NCI-H2196 (cell line): ENCODE data around the gene GNAT2.

Experiments
- DNase-seq: peaks from one replicate; lab custom pipeline; 2025; ENCODE audit not compliant: unreplicated experiment; lab: John Stamatoyannopoulos, UW

The GNAT2 gene

DNA sequence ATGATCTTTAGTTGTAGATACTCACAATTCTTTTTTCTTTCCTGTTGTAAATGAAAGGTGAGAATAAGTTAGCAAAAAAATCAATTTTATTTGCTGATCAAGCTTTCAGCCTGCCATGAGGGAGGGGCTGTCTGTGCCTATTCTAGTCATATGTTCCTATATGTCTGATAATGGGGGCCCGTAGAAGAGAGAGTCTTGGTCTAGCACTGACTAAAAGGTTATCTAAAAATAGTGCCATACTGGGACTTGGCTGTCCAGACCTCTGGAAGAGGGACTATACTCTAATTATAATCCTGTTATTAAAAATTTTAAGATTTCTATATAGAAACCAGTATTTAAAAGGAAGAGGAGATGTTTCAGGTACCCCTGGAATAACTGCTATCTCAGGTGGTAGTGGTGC is 52.4 kb downstream of the GNAT2 start:
- no peak for DNase-seq

DNA sequence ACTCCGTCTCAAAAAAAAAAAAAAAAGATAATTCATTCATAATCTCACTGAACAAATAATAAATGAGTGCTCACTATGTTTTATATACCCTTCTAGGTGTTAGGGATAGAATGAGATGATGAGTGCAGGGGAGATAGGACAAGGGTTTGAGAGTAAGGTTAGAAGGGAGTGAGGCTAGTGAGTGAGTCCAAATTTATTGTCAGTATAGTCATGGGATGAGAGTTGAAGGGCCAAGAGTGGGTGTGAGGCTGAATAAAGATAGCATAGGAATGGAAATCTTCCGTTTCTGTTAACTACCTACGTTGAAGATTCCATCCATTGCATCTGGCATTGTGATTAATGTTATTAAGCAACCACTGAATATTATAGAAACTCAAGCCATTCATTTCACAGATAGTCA is 54.2 kb downstream of the GNAT2 start:
- DNase-seq, result no peak

DNA sequence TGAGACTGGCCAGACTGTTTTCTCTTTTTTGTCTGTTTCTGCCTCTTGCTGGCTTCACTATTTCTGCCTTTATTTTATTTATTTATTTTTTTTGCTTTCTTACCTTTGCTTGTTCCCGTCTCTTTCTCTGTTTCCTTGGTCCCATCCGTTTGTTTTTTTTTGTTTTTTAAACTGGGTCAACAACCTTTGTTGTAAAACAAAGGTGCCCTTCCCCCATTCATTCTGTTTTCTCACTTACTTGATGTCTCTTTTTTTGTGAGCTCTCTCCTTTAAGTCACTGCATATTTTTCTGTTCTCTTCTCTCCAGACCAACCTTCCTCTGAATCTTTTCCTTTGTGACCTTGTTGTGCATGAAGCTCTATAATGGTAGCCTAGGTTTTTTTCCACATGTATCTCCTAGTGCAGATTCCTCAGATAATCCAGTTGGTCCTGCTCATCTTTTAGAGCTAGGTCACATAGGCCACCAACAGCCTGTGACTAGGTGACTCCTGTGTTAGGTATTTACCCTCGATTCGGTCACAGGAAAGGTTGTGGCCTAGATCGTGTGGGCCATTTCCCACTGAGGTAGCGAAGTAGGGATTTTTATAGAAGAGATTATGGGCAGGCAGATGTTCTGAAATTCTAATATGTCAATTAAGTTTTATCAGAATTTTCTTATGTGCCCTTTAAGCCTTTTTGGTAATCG is 55.1 kb downstream of the GNAT2 start:
- no peak for DNase-seq

DNA sequence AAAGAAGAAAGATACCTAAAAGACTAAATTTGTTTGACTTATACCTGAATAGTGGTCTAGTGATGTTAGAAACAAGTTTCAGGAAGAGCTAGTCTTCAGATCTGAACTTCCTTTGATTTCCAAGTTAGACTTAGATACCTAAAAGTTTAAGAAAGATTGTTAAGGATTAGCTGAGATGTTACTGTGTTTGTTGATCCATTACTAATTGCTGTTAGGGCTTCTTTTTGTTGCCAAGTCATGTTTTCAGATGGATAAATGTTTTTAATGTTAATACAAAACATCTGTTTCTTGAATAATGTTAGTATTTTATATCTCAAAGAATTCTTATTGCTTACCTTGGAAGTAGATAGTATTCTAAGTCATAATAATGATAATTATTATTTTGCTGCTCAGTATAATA is 59.4 kb downstream of the GNAT2 start:
- DNase-seq, result no peak

DNA sequence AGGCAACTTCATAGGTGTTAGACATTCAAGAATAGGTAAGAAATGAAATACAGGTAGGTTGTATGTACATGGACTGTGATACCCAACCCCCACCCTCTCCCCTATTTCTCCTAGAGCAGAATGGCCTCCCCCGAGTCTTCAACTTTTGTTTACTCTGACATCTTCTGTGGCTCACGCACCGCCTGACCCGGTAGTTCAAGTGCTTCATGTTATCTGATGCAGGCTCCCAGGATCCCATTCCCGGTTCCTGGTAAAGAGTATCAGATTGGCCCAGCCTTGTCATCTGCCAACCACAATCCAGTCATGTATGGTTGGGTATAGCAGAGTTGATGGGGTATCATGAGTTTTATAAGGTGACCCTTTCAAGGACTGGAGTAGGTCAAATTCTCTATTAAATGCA is 61.9 kb downstream of the GNAT2 start:
- no peak for DNase-seq

DNA sequence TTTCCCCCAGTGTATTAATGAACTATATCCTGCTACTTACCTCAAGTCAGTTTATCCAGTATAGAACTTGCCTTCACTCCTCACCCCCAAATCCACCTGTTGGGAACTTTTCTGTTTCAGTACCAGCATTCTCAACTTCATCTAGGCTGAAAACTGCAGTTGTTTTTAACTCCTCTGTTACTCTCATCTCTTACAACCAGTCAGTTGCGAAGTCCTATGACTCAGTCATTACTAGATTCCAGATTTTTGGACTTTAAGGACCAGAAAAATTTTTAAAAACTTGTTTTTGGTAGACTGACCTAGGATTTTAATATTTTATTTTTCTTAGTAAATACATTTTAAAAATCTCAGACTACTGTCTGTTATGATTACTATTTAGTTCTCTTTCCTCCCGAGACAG is 62.9 kb downstream of the GNAT2 start:
- no peak for DNase-seq
